K562 (cell line): ENCODE measurements around the gene H2BK1. TPM values are rescaled to one million over a fixed set of nuclear protein-coding genes. Genes with fewer than 3 reads are reported as not detected.

ENCODE experiments used
- CBFB ChIP-seq: sonication (generic); formaldehyde crosslinking; IDR thresholded peaks from 2 replicates; pipeline ENCODE4 v1.4.0; 2020; ENCODE audit warnings: mild to moderate bottlenecking, missing genetic modification reagents
- CREB1 ChIP-seq, 2 experiments: sonication (generic) in 1 of 2; formaldehyde crosslinking in 1 of 2; IDR thresholded peaks; 2 replicates each; pipeline versions ENCODE4 v1.6.1 to v1.8.0; 2012 to 2022; ENCODE audit warnings: inconsistent platforms in 1 of 2, mild to moderate bottlenecking in 1 of 2, missing genetic modification reagents in 1 of 2, moderate library complexity in 1 of 2
- CREM ChIP-seq: IDR thresholded peaks from 2 replicates; pipeline ENCODE4 v1.6.1; 2014; ENCODE audit warnings: antibody characterized with exemption, low read depth
- E2F3 ChIP-seq: fragments of 250-450 bp; sonication (Bioruptor Pico); IDR thresholded peaks from 2 replicates; pipeline ENCODE4 v1.4.0; 2020; ENCODE audit warnings: mild to moderate bottlenecking
- E2F8 ChIP-seq: fragments of 450-650 bp; IDR thresholded peaks from 2 replicates; pipeline ENCODE4 v1.7.1; 2018; ENCODE audit warnings: mild to moderate bottlenecking, low read depth; ENCODE audit not compliant: partially characterized antibody
- GABPB1 ChIP-seq: sonication (generic); formaldehyde crosslinking; IDR thresholded peaks from 2 replicates; pipeline ENCODE4 v1.8.0; 2022; ENCODE audit warnings: mild to moderate bottlenecking, missing genetic modification reagents
- HDAC1 ChIP-seq, 2 experiments: fragments of 450-650 bp; IDR thresholded peaks; 2 replicates each; pipeline ENCODE4 v1.6.1; 2016 to 2017; ENCODE audit warnings: inconsistent platforms in 1 of 2, mild to moderate bottlenecking in 1 of 2, moderate library complexity in 1 of 2
- KLF13 ChIP-seq: fragments of 450-650 bp; IDR thresholded peaks from 2 replicates; pipeline ENCODE4 v1.6.1; 2016; ENCODE audit warnings: missing genetic modification characterization, low read depth, mild to moderate bottlenecking, missing compliant biosample characterization, moderate library complexity, borderline replicate concordance
- MTA2 ChIP-seq: fragments of 450-650 bp; IDR thresholded peaks from 2 replicates; pipeline ENCODE4 v1.6.1; 2016; ENCODE audit warnings: low read depth
- NELFE ChIP-seq: IDR thresholded peaks from 2 replicates; pipeline ENCODE4 v1.6.1; 2011; ENCODE audit warnings: mild to moderate bottlenecking; ENCODE audit not compliant: insufficient read depth, insufficient read length
- PBX2 ChIP-seq, 2 experiments: IDR thresholded peaks in 1 of 2; conservative IDR thresholded peaks in 1 of 2; 2 replicates each; pipeline ENCODE4 v1.6.1; 2016; ENCODE audit warnings: low read depth in 2 of 2, mild to moderate bottlenecking in 1 of 2, missing compliant biosample characterization in 1 of 2, missing genetic modification characterization in 1 of 2, moderate library complexity in 1 of 2
- TRIM25 ChIP-seq: fragments of 450-650 bp; IDR thresholded peaks from 2 replicates; pipeline ENCODE4 v1.7.0; 2016; ENCODE audit warnings: borderline replicate concordance
- ZNF311 ChIP-seq: fragments of 250-450 bp; sonication (Bioruptor Pico); IDR thresholded peaks from 2 replicates; pipeline ENCODE4 v1.4.0; 2020; ENCODE audit warnings: mild to moderate bottlenecking, moderate library complexity
- ZNF408 ChIP-seq: fragments of 250-450 bp; sonication (Bioruptor Pico); IDR thresholded peaks from 2 replicates; pipeline ENCODE4 v1.4.0; 2020; ENCODE audit warnings: low read depth, mild to moderate bottlenecking, moderate library complexity
- polyA plus RNA-seq, 8 experiments: library from polyadenylated mRNA; depleted of rRNA in 4 of 8; stranded (reverse) in 5 of 8; unstranded in 3 of 8; fragments of >200 nt; fragmentation: Nextera tagmentation in 2 of 8; fragmentation: Illumina TruSeq in 1 of 8; extraction: Ambion mirVana in 2 of 8; extraction: Trizol in 1 of 8; gene quantifications; 2 replicates each; pipeline versions ENCODE4 v1.2.1 to v1.2.3, GENCODE V29; 2011 to 2014; ENCODE audit warnings: inconsistent platforms in 1 of 8, missing spikeins in 1 of 8
- total RNA-seq, 7 experiments: library from RNA; depleted of rRNA in 6 of 7; stranded (reverse); fragments of >200 nt in 6 of 7; fragmentation: Illumina TruSeq in 2 of 7; extraction: Trizol in 2 of 7; gene quantifications; 2 replicates each; pipeline versions ENCODE4 v1.2.1 to v1.2.3, GENCODE V29; 2011 to 2021; ENCODE audit warnings: low replicate concordance in 1 of 7
- TF ChIP-seq, protein P1 (sequence below): IDR thresholded peaks from 3 replicates; pipeline ENCODE4 v1.6.1; 2011; ENCODE audit warnings: borderline replicate concordance, mild to moderate bottlenecking, moderate library complexity; ENCODE audit not compliant: insufficient read length; ENCODE audit errors: extremely low read depth

The H2BK1 gene
- total and polyA plus RNA-seq, 9 of the 15 experiments (the other 6 are each of a cell fraction or from before 2014, with no cell fraction given) = not detected

GRCh38 chr7:151226875-151227782 lies 16.8 kb upstream of the H2BK1 start, which contains the start of gene ABCF2 (continued):
- TF ChIP-seq PBX2 (CRISPR knock-in tag; IDR thresholded peaks at IDR 0.05; ENCODE audit: low read depth) (no peak), PBX2 (tag; conservative IDR thresholded peaks at IDR 0.05; ENCODE audit: low read depth) (0 out of 2 replicates have a peak, but pooled peaks have one; percentile 15), MTA2 (0 out of 2 replicates have a peak, but pooled peaks have one; percentile 8), ZNF311 (CRISPR knock-in tag) (no peak), E2F8 (peak; percentile 82), GABPB1 (peak; percentile 70), NELFE (no peak), E2F3 (CRISPR knock-in tag) (no peak), CBFB (CRISPR knock-in tag) (peak; percentile 43; the same call in 1 of the 2 replicates), CREB1 (IDR thresholded peaks at IDR 0.05) (peak; percentile 99), CREB1 (CRISPR knock-in tag; IDR thresholded peaks at IDR 0.05) (peak; percentile 99), CREM (peak; percentile 99), ZNF408 (CRISPR knock-in tag) (no peak), TRIM25 (no peak; the same call in 1 of the 2 replicates), HDAC1 (IDR thresholded peaks at IDR 0.05) (peak in 1 of 2 experiments; percentile 99; a peak in 2 of 4 replicates), KLF13 (tag) (peak; percentile 77)
- TF ChIP-seq, protein P1, sequence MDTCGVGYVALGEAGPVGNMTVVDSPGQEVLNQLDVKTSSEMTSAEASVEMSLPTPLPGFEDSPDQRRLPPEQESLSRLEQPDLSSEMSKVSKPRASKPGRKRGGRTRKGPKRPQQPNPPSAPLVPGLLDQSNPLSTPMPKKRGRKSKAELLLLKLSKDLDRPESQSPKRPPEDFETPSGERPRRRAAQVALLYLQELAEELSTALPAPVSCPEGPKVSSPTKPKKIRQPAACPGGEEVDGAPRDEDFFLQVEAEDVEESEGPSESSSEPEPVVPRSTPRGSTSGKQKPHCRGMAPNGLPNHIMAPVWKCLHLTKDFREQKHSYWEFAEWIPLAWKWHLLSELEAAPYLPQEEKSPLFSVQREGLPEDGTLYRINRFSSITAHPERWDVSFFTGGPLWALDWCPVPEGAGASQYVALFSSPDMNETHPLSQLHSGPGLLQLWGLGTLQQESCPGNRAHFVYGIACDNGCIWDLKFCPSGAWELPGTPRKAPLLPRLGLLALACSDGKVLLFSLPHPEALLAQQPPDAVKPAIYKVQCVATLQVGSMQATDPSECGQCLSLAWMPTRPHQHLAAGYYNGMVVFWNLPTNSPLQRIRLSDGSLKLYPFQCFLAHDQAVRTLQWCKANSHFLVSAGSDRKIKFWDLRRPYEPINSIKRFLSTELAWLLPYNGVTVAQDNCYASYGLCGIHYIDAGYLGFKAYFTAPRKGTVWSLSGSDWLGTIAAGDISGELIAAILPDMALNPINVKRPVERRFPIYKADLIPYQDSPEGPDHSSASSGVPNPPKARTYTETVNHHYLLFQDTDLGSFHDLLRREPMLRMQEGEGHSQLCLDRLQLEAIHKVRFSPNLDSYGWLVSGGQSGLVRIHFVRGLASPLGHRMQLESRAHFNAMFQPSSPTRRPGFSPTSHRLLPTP = no peak
